Breast epithelium (tissue), 4 donors: ENCODE data around the gene CATSPERB. TPM values are rescaled to one million over a fixed set of nuclear protein-coding genes. Genes with fewer than 3 reads are reported as not detected.
"Not testable (repeated sequence)": the region's sequence is repeated elsewhere in the genome, so short reads cannot be mapped to it uniquely, and the experiment has no call there.

ENCODE experiments used
- DNase-seq, 2 donors: peaks; one replicate each; pipeline ENCODE4 v3.0.0-alpha.2; 2019; ENCODE audit warnings: low spot score in 2 of 2
- H3K27ac ChIP-seq, 2 donors: fragments of 200-600 bp; sonication (generic) in 1 of 2; one replicate each; pipeline ENCODE4 v1.5.1; 2016 to 2019; ENCODE audit warnings: mild to moderate bottlenecking in 1 of 2
- H3K27me3 ChIP-seq, 2 donors: fragments of 200-600 bp; sonication (generic) in 1 of 2; one replicate each; pipeline versions ENCODE4 v1.5.1 to v1.6.0; 2017 to 2019; ENCODE audit warnings: control low read depth in 1 of 2, mild to moderate bottlenecking in 1 of 2
- H3K36me3 ChIP-seq: fragments of 200-600 bp; one replicate; pipeline ENCODE4 v1.5.1; 2019
- H3K4me1 ChIP-seq, 2 donors: fragments of 200-600 bp; sonication (generic); one replicate each; pipeline ENCODE4 v1.5.1; 2016 to 2019; ENCODE audit warnings: control low read depth in 1 of 2
- H3K4me3 ChIP-seq, 3 donors: fragments of 200-600 bp; sonication (generic); 1 replicate in 2 of 3; 2 replicates in 1 of 3; pipeline ENCODE4 v1.5.1; 2016 to 2019; ENCODE audit warnings: mild to moderate bottlenecking in 3 of 3, moderate library complexity in 2 of 3
- H3K9me3 ChIP-seq, 2 donors: fragments of 200-600 bp; sonication (generic) in 1 of 2; one replicate each; pipeline ENCODE4 v1.5.1; 2016 to 2019; ENCODE audit warnings: control low read depth in 1 of 2
- POLR2A ChIP-seq: fragments of 450-650 bp; IDR thresholded peaks from one replicate; pipeline ENCODE4 v1.6.1; 2016; ENCODE audit warnings: antibody characterized with exemption, mild to moderate bottlenecking, moderate library complexity
- POLR2AphosphoS5 ChIP-seq, 3 donors: sonication (generic); formaldehyde crosslinking; IDR thresholded peaks; one replicate each; pipeline ENCODE4 v1.6.1; 2017; ENCODE audit warnings: antibody characterized with exemption in 3 of 3
- intact Hi-C: fragments of 100-400 bp; cut with DNase I; formaldehyde crosslinking; loops from one replicate; pipeline ENCODE4 v1.15.1; 2023; ENCODE audit warnings: low total_unique reads
- total RNA-seq, 3 donors: library from RNA; depleted of rRNA; stranded (reverse); fragments of >200 nt; gene quantifications; one replicate each; pipeline ENCODE4 v1.1.0, GENCODE V29; 2016
- TF ChIP-seq, protein P1 (sequence below), 3 donors: fragments of 450-650 bp; IDR thresholded peaks; one replicate each; pipeline ENCODE4 v1.5.1; 2016 to 2017; ENCODE audit warnings: antibody characterized with exemption in 3 of 3, mild to moderate bottlenecking in 3 of 3, moderate library complexity in 3 of 3

Gene CATSPERB
- total RNA-seq, 3 donors from 2014 or later: 2.4 to 18.7 (median 16.1) TPM

GRCh38 chr14:91692075-91692474 is 39.8 kb downstream of the CATSPERB start:
- no peak for TF ChIP-seq POLR2AphosphoS5 (IDR thresholded peaks at IDR 0.05)
- no peak for TF ChIP-seq POLR2A
- TF ChIP-seq, protein P1, sequence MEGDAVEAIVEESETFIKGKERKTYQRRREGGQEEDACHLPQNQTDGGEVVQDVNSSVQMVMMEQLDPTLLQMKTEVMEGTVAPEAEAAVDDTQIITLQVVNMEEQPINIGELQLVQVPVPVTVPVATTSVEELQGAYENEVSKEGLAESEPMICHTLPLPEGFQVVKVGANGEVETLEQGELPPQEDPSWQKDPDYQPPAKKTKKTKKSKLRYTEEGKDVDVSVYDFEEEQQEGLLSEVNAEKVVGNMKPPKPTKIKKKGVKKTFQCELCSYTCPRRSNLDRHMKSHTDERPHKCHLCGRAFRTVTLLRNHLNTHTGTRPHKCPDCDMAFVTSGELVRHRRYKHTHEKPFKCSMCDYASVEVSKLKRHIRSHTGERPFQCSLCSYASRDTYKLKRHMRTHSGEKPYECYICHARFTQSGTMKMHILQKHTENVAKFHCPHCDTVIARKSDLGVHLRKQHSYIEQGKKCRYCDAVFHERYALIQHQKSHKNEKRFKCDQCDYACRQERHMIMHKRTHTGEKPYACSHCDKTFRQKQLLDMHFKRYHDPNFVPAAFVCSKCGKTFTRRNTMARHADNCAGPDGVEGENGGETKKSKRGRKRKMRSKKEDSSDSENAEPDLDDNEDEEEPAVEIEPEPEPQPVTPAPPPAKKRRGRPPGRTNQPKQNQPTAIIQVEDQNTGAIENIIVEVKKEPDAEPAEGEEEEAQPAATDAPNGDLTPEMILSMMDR (IDR thresholded peaks at IDR 0.05): no peak

DNA sequence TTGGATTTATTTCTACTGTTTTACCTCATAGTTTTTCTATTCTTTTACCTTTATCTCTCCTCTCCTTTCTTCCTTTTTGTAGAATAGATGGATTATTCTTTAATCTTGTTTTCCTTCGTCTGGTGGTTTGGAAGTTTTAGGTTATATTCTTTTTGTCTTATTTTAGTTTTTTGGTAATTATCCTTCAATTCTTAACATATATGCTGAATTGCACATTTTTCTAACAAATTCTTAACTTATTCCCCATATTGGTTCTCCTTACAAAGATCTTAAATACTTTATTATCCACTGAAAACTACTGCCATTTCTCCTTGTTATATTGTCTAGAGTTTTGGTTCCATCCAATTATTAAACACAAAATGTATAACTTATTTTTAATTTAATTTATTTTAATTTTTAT is 42.3 kb downstream of the CATSPERB start:
- H3K9me3 ChIP-seq: no peaks in the 10 kb centered on the region
- no peak overlapping the region for H3K27ac ChIP-seq
- intact Hi-C loops: no loop called here
- DNase-seq: no peak
- H3K27me3 ChIP-seq: no peaks in the 10 kb centered on the region
- H3K4me1 ChIP-seq: no peaks in the 10 kb centered on the region
- H3K4me3 ChIP-seq: no peak overlapping the region
- TF ChIP-seq POLR2AphosphoS5 (IDR thresholded peaks at IDR 0.05) (no peak), POLR2A (no peak)
- TF ChIP-seq, protein P1 (IDR thresholded peaks at IDR 0.05): no peak
- no peaks in the 10 kb centered on the region for H3K36me3 ChIP-seq

More at GRCh38 chr14:91692075-91692474, 39.8 kb downstream of the CATSPERB start:
- Histone ChIP-seq H3K9me3 (no peaks in the 10 kb centered on the region), H3K27me3 (no peaks in the 10 kb centered on the region), H3K27ac (no peak overlapping the region), H3K4me3 (no peak overlapping the region), H3K36me3 (no peaks in the 10 kb centered on the region), H3K4me1 (no peaks in the 10 kb centered on the region)
- intact Hi-C loops: no loop called here
- no peak for DNase-seq

DNA sequence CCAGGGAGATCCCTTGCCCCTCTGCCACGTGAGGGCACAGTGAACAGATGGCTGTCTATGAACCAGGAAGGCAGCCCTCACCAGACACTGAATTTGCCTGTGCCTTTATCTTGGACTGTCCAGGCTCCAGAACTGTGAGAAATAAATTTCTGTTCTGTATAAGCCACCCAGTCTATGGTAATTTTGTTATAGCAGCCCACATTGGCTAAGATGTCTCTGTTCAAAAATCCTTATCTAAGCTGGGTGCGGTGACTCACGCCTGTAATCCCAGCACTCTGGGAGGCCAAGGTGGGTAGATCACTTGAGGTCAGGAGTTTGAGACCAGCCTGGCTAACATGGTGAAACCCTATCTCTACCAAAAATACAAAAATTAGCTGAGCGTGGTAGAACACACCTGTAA is 44.5 kb downstream of the CATSPERB start:
- H3K27ac ChIP-seq, intact Hi-C loops, H3K27me3 ChIP-seq, DNase-seq, H3K4me3 ChIP-seq, H3K36me3 ChIP-seq, H3K4me1 ChIP-seq, H3K9me3 ChIP-seq: not testable (repeated sequence)

- Histone ChIP-seq H3K36me3 (no peaks in the 10 kb centered on the region), H3K4me3 (no peak overlapping the region), H3K4me1 (no peaks in the 10 kb centered on the region), H3K27me3 (no peaks in the 10 kb centered on the region), H3K27ac (no peak overlapping the region), H3K9me3 (no peaks in the 10 kb centered on the region)
- DNase-seq: no peak
- TF ChIP-seq POLR2A: no peak
- TF ChIP-seq, protein P1 (IDR thresholded peaks at IDR 0.05): no peak
- intact Hi-C loops: no loop called here
These were observed 46.3 kb downstream of the CATSPERB start for GRCh38 chr14:91685600-91685999.

DNA sequence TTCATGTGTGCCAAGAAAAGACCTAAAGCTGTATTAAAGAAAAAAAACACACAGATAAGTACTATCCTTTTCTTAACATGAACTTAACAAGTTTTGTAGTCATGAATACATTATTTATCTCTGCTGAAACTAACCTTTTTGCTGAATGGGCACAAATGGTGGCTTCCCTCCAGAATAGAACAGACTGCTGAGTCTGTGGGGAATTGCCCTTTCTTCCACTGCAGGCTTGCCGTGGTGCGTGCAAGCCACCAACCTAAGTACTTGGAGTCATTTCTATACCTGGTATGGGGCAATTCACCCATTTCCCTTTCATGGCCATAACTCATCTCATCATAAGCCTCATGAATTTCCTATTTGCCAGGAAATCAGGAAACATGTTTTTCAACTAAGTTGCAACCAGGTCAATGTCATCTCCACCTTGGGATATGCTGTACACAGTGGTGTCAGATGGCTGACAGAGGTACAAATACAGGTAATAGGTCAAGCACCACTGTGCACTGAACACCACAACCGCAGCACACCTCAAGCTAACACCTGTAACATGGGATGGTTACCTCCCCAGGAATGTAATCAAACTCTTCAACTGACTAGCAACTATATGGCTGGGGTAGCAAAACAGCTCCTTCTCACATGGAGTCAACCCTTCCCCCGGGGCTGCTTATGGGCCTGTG is 49.9 kb downstream of the CATSPERB start:
- no peak for DNase-seq
- Histone ChIP-seq H3K4me1 (no peaks in the 10 kb centered on the region), H3K36me3 (no peaks in the 10 kb centered on the region), H3K27me3 (no peaks in the 10 kb centered on the region), H3K27ac (no peak overlapping the region), H3K4me3 (no peak overlapping the region), H3K9me3 (no peaks in the 10 kb centered on the region)
- TF ChIP-seq POLR2A (no peak), POLR2AphosphoS5 (IDR thresholded peaks at IDR 0.05) (no peak)
- TF ChIP-seq, protein P1 (IDR thresholded peaks at IDR 0.05): no peak
- intact Hi-C loops: no loop called here
